ENCODE measurements around the gene ROR2. TPM values are rescaled to one million over a fixed set of nuclear protein-coding genes. Genes with fewer than 3 reads are reported as not detected.
A peak's percentile ranks its signal among the peaks of the same experiment; 100 is the strongest.
"Not testable (repeated sequence)": the region's sequence is repeated elsewhere in the genome, so short reads cannot be mapped to it uniquely, and the experiment has no call there.

Gene ROR2
- total and polyA plus RNA-seq, 2 experiments from 2014 or later, result 7.1 to 12.9 TPM

GRCh38 chr9:91547081-91547480 lies 402.9 kb downstream of the ROR2 start:
- no peak overlapping the region for H3K4me3 ChIP-seq
- H3K79me2 ChIP-seq (ENCODE audit: insufficient read depth), result no peaks in the 10 kb centered on the region
- no peak for TF ChIP-seq EZH2 (IDR thresholded peaks at IDR 0.05; ENCODE audit: insufficient read depth, poor library complexity, severe bottlenecking)
- no peak for TF ChIP-seq EZH2phosphoT487 (IDR thresholded peaks at IDR 0.05; ENCODE audit: insufficient read depth, low read depth)
- no peaks in the 10 kb centered on the region for H3K9me2 ChIP-seq (ENCODE audit: insufficient read depth)
- peak overlapping the region; percentile 61 for H3K27ac ChIP-seq
- peaks cover 25% of the 10 kb centered on the region for H3K4me1 ChIP-seq (ENCODE audit: insufficient read depth)
- WGBS, 2 experiments (ENCODE audit: low coverage in 1 of 2, low lambda C conversion rate in 2 of 2, missing lambda C conversion rate in 2 of 2), result 76 to 84% methylated on average over 2 of the region's 2 CpGs
- H4K20me1 ChIP-seq (ENCODE audit: insufficient read depth), result no peaks in the 10 kb centered on the region
- H2AFZ ChIP-seq, result no peak overlapping the region
- H3K9ac ChIP-seq, result 0 out of 2 replicates have a peak overlapping the region, but pooled peaks have one; percentile 13
- in situ Hi-C loops (cut with MboI), result no loop called here
- DNase-seq, result no peak
- H3K27me3 ChIP-seq (replicated peaks; ENCODE audit: insufficient read depth), result no peaks in the 10 kb centered on the region
- peaks cover 14% of the 10 kb centered on the region for H3F3A ChIP-seq (ENCODE audit: insufficient read depth)
- H3K4me2 ChIP-seq (ENCODE audit: unreplicated experiment), result peak overlapping the region; percentile 78
- no peaks in the 10 kb centered on the region for H3K36me3 ChIP-seq (ENCODE audit: low read depth)
- H3K9me3 ChIP-seq (ENCODE audit: low read depth), result no peaks in the 10 kb centered on the region

GRCh38 chr9:91546574-91546973 lies 403.5 kb downstream of the ROR2 start:
- H3K27me3 ChIP-seq (replicated peaks; ENCODE audit: insufficient read depth), result no peaks in the 10 kb centered on the region
- no peaks in the 10 kb centered on the region for H3K9me3 ChIP-seq (ENCODE audit: low read depth)
- H3K4me3 ChIP-seq, result no peak overlapping the region
- peak; percentile 89 for DNase-seq
- in situ Hi-C loops (cut with MboI), result no loop called here
- 7 to 23% methylated on average over 4 of the region's 4 CpGs for WGBS, 2 experiments (ENCODE audit: low coverage in 1 of 2, low lambda C conversion rate in 2 of 2, missing lambda C conversion rate in 2 of 2)
- no peak overlapping the region for H2AFZ ChIP-seq
- H3K27ac ChIP-seq, result peak overlapping the region; percentile 61
- peaks cover 19% of the 10 kb centered on the region for H3F3A ChIP-seq (ENCODE audit: insufficient read depth)
- no peaks in the 10 kb centered on the region for H3K9me2 ChIP-seq (ENCODE audit: insufficient read depth)
- no peaks in the 10 kb centered on the region for H3K36me3 ChIP-seq (ENCODE audit: low read depth)
- TF ChIP-seq EZH2phosphoT487 (IDR thresholded peaks at IDR 0.05; ENCODE audit: insufficient read depth, low read depth) (no peak), EZH2 (IDR thresholded peaks at IDR 0.05; ENCODE audit: insufficient read depth, poor library complexity, severe bottlenecking) (no peak)
- H3K79me2 ChIP-seq (ENCODE audit: insufficient read depth), result no peaks in the 10 kb centered on the region
- peaks cover 25% of the 10 kb centered on the region for H3K4me1 ChIP-seq (ENCODE audit: insufficient read depth)
- H4K20me1 ChIP-seq (ENCODE audit: insufficient read depth), result no peaks in the 10 kb centered on the region
- peak overlapping the region; percentile 78 for H3K4me2 ChIP-seq (ENCODE audit: unreplicated experiment)
- 0 out of 2 replicates have a peak overlapping the region, but pooled peaks have one; percentile 13 for H3K9ac ChIP-seq

- no peak overlapping the region for H3K4me2 ChIP-seq (ENCODE audit: unreplicated experiment)
- in situ Hi-C loops (cut with MboI), result no loop called here
- H3K9me2 ChIP-seq (ENCODE audit: insufficient read depth), result no peaks in the 10 kb centered on the region
- H3K27me3 ChIP-seq (replicated peaks; ENCODE audit: insufficient read depth), result no peaks in the 10 kb centered on the region
- no peaks in the 10 kb centered on the region for H3K79me2 ChIP-seq (ENCODE audit: insufficient read depth)
- no peaks in the 10 kb centered on the region for H3K36me3 ChIP-seq (ENCODE audit: low read depth)
- peaks cover 26% of the 10 kb centered on the region for H3F3A ChIP-seq (ENCODE audit: insufficient read depth)
- no peaks in the 10 kb centered on the region for H4K20me1 ChIP-seq (ENCODE audit: insufficient read depth)
- H2AFZ ChIP-seq, result peak overlapping the region; percentile 62
- H3K4me3 ChIP-seq, result no peak overlapping the region
- peaks cover 10% of the 10 kb centered on the region for H3K4me1 ChIP-seq (ENCODE audit: insufficient read depth)
- 38 to 49% methylated on average over 3 of the region's 3 CpGs for WGBS, 2 experiments (ENCODE audit: low coverage in 1 of 2, low lambda C conversion rate in 2 of 2, missing lambda C conversion rate in 2 of 2)
- no peak for TF ChIP-seq EZH2 (IDR thresholded peaks at IDR 0.05; ENCODE audit: insufficient read depth, poor library complexity, severe bottlenecking)
- no peak for TF ChIP-seq EZH2phosphoT487 (IDR thresholded peaks at IDR 0.05; ENCODE audit: insufficient read depth, low read depth)
- no peaks in the 10 kb centered on the region for H3K9me3 ChIP-seq (ENCODE audit: low read depth)
- DNase-seq, result peak; percentile 59
- H3K27ac ChIP-seq, result peak overlapping the region; percentile 34
- no peak overlapping the region for H3K9ac ChIP-seq
Observed at GRCh38 chr9:91541734-91542133, 408.3 kb downstream of the ROR2 start.

- H3K27ac ChIP-seq; H3K4me3 ChIP-seq; H3K9me3 ChIP-seq (ENCODE audit: low read depth); H3K36me3 ChIP-seq (ENCODE audit: low read depth); H4K20me1 ChIP-seq (ENCODE audit: insufficient read depth); H3K9me2 ChIP-seq (ENCODE audit: insufficient read depth); H3K4me2 ChIP-seq (ENCODE audit: unreplicated experiment); H3K79me2 ChIP-seq (ENCODE audit: insufficient read depth); in situ Hi-C loops (cut with MboI); H2AFZ ChIP-seq; DNase-seq; H3K27me3 ChIP-seq (replicated peaks; ENCODE audit: insufficient read depth); H3K9ac ChIP-seq: not testable (repeated sequence)
- WGBS, 2 experiments (ENCODE audit: low coverage in 1 of 2, low lambda C conversion rate in 2 of 2, missing lambda C conversion rate in 2 of 2), result 83 to 84% methylated on average over 4 of the region's 4 CpGs
- Histone ChIP-seq H3F3A (ENCODE audit: insufficient read depth) (peaks cover 37% of the 10 kb centered on the region), H3K4me1 (ENCODE audit: insufficient read depth) (peaks cover 17% of the 10 kb centered on the region)
Observed at GRCh38 chr9:91540506-91540905, 409.5 kb downstream of the ROR2 start.

- TF ChIP-seq EZH2 (IDR thresholded peaks at IDR 0.05; ENCODE audit: insufficient read depth, poor library complexity, severe bottlenecking), result no peak
- TF ChIP-seq EZH2phosphoT487 (IDR thresholded peaks at IDR 0.05; ENCODE audit: insufficient read depth, low read depth), result no peak
- Histone ChIP-seq H3K4me1 (ENCODE audit: insufficient read depth) (peaks cover 36% of the 10 kb centered on the region), H4K20me1 (ENCODE audit: insufficient read depth) (no peaks in the 10 kb centered on the region), H3K27me3 (replicated peaks; ENCODE audit: insufficient read depth) (no peaks in the 10 kb centered on the region), H3F3A (ENCODE audit: insufficient read depth) (peaks cover 38% of the 10 kb centered on the region), H3K36me3 (ENCODE audit: low read depth) (no peaks in the 10 kb centered on the region), H3K9me3 (ENCODE audit: low read depth) (no peaks in the 10 kb centered on the region), H3K9ac (peak overlapping the region; percentile 40), H3K27ac (peak overlapping the region; percentile 82), H3K79me2 (ENCODE audit: insufficient read depth) (no peaks in the 10 kb centered on the region), H3K9me2 (ENCODE audit: insufficient read depth) (no peaks in the 10 kb centered on the region), H2AFZ (peak overlapping the region; percentile 59), H3K4me2 (ENCODE audit: unreplicated experiment) (peak overlapping the region; percentile 34), H3K4me3 (peak overlapping the region; percentile 31; the same call in 1 of the 2 replicates)
- in situ Hi-C loops (cut with MboI), result no loop called here
- DNase-seq, result peak; percentile 90
- 8 to 11% methylated on average over 3 of the region's 3 CpGs for WGBS, 2 experiments (ENCODE audit: low coverage in 1 of 2, low lambda C conversion rate in 2 of 2, missing lambda C conversion rate in 2 of 2)
Observed at GRCh38 chr9:91536211-91536691, 413.8 kb downstream of the ROR2 start.

Data from GM23248 (cell line).